VCaP (cell line): ENCODE data around the gene EGFR.

Experiments used
- H3K27ac ChIP-seq: fragments of 450-650 bp; 2 replicates; pipeline ENCODE4 v1.5.1; 2017
- TF ChIP-seq, protein P1 (sequence below): fragments of 450-650 bp; conservative IDR thresholded peaks from 2 replicates; pipeline ENCODE4 v1.5.1; 2017; ENCODE audit warnings: mild to moderate bottlenecking, moderate library complexity

The EGFR gene

DNA sequence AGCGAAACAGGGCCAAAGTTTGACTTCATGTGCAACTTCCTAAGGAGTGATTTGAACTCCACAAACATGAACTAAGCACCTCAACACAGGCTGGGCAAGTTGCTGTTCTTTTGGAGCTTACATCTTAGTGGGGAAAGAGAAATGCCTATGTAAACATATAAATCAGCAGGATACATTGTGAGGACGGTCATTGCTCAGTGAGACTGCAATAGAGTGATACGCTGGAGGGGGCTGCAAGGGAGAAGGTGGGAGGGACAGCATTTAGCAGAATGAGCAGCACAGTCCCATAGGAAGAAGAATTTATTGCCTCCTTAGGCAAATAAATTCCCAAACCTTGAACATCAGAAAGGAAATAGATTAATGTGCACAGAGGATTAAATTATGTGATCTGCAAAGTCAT is 90.0 kb downstream of the EGFR start:
- H3K27ac ChIP-seq: no peak overlapping the region
- TF ChIP-seq, protein P1, sequence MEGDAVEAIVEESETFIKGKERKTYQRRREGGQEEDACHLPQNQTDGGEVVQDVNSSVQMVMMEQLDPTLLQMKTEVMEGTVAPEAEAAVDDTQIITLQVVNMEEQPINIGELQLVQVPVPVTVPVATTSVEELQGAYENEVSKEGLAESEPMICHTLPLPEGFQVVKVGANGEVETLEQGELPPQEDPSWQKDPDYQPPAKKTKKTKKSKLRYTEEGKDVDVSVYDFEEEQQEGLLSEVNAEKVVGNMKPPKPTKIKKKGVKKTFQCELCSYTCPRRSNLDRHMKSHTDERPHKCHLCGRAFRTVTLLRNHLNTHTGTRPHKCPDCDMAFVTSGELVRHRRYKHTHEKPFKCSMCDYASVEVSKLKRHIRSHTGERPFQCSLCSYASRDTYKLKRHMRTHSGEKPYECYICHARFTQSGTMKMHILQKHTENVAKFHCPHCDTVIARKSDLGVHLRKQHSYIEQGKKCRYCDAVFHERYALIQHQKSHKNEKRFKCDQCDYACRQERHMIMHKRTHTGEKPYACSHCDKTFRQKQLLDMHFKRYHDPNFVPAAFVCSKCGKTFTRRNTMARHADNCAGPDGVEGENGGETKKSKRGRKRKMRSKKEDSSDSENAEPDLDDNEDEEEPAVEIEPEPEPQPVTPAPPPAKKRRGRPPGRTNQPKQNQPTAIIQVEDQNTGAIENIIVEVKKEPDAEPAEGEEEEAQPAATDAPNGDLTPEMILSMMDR: no peak

DNA sequence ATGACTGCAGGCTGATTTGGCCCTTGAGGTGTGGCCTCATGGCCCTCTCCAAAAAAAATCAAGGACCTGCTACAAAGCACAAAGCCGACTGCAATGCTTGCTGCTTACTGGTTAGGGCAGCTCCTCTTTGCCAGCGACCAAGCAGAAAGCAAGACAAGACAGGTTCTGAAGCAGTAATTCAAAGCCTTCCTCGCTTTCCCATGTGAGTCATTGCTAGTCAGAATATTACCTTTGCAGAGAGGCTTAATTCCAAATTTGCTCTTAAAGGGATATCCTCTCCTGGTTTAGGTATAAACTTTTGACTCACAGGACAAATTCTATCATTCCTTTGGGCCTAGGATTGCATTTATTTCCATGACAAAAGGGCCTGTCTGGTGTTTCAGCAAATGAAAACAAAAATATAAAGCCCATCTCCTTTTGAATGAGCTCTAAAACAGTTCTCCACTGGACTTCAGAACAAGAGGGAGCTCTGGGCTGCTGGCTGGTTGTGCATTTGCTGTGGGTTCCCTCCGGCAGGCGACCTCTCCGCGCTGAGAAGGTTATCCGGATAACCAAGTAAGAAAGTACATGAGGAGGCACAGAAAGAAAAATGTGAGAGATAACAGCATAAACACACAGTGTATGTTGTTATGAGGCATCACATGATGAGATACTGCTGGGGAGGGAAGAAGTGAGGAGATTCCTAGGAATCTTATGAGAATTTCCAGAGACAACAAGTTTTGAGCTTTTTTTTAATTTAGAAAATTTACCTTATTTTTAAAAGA is 90.8 kb downstream of the EGFR start:
- TF ChIP-seq, protein P1: no peak
- no peak overlapping the region for H3K27ac ChIP-seq

DNA sequence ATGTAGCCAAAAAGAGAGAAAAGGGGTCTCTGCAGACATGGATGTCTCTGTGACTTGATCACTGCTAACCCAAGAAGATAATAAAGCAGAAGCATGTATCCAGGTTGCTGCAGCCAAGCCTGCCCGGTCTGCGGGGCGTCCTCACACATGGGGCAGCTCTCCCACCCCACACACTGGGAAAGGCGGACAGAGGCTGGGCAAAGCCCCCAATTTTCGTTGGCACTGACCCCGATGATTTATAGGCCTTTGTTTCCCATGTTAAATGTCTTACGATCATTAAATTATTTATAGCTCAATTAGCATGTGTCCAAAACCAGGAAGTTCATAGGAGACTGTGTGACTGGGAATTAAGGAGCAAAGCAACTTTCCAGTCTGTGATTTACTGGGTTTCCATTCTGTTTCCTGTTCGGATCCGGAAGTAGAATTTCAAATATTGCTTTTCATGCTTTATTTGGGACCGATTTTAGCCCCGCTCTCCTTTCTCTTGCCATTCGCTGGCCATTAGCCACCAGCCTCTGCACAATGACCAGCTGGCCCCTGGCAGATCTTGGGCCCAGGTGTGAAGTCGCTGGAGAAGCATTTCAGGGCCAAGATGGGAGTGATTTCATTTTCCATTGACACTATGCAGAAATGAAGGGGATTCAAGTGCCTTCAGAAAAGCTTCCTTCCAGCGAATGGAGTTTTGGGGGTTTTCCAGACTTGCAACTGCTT is 91.6 kb downstream of the EGFR start:
- H3K27ac ChIP-seq: no peak overlapping the region

DNA sequence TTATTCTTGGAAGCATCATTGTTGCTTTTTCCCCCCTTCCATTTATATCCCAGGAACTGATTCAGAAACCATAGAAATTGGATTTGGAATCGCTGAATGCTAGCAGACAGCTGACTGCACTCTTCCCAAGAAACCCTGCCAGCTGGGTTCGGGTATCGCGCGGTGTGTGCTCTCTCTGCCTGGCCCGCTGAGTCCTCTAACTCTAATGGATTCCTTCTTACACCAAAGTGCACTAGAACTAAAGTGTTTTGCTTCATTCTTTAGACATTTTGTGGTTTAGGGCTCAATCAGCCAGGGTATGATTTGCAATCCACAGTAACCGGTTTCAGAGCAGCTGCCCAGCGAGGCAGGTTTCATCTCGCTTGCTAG is 92.2 kb downstream of the EGFR start:
- no peak overlapping the region for H3K27ac ChIP-seq
- TF ChIP-seq, protein P1: no peak

More for the DNA sequence above, 91.6 kb downstream of the EGFR start:
- TF ChIP-seq, protein P1: no peak

DNA sequence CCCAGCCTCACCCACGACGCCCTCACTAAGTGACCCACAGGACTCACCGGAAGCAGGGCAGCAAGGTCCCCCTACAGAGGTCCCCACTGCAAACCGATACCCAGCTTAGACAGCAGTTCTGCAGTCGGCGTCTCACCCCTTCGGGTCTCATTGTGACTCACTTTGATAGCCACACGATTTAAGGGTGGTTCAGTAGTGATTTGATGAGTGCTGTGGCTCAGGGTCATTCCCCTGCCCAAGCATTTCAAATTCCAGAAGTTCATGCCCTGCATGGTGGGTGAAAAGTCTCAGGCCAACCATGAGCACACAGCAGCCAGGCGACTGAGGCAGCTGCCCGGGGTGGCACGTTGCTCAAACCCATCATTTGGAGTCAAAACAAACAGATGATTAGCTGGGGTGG is 93.2 kb downstream of the EGFR start:
- no peak overlapping the region for H3K27ac ChIP-seq
- TF ChIP-seq, protein P1: no peak

DNA sequence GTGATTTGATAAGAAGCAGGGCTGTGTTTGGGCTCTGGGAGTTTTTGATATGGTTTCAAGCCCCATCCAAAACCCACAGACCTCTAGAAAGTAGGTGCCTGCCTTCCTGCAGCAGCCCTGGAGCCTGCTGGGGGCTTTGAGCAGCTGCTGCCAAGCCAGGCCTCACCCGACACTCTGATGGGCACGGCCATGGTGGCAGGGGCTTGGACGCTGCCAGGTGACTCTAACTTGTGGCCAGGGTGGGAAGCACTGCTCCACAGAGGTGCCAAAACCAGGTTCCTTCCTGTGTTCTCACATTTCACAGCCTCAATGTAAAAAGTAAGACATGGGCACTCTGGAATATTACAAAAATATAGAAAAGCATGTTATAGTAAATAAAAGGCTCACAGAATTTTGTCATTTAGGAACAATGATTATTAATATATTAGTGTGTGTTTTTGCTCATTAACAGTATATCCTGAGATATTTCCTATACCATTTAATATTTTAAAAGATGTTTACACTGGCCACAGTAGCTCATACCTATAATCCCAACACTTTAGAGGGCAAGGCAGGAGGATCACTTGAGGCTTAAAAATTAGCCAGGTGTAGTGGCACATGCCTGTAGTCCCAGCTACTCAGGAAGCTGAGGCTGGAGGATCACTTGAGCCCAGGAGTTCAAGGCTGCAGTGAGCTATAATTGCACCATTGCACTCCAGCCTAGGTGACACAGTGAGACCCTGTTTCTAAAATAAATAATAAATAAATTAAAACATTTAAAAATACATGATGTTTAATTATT is 95.1 kb downstream of the EGFR start:
- TF ChIP-seq, protein P1: no peak
- H3K27ac ChIP-seq: no peak overlapping the region

DNA sequence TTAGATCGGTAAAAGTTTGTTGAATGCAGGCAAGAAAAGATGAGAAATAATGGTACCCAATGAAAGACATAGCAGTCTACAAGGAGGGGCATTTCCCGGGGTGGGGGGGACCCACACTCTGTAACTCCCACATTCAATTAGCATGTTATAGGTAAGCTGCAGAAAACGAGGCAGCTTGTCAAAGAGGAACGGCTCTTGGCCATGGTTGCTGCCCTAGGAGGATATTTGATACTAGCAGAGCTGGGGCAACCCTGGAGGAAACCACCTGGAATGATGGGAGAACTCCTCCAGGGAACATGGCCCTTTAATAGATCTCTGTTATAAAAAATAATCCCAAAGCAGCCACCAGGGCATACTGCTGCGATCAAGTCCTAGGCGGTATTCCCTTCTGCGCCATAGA is 98.5 kb downstream of the EGFR start:
- H3K27ac ChIP-seq: no peak overlapping the region
- TF ChIP-seq, protein P1: no peak
